HepG2 (cell line): ENCODE data around the gene NRIP2. TPM values are rescaled to one million over a fixed set of nuclear protein-coding genes. Genes with fewer than 3 reads are reported as not detected.
A peak's percentile ranks its signal among the peaks of the same experiment; 100 is the strongest.

Experiments used
- BRCA1 ChIP-seq: sonication (generic); formaldehyde crosslinking; IDR thresholded peaks from 2 replicates; pipeline ENCODE4 v1.4.0; 2020; ENCODE audit warnings: missing genetic modification reagents
- DMAP1 ChIP-seq: IDR thresholded peaks from 2 replicates; pipeline ENCODE4 v1.6.1; 2016
- YEATS2 ChIP-seq: sonication (generic); formaldehyde crosslinking; IDR thresholded peaks from 2 replicates; pipeline ENCODE4 v1.4.0; 2020; ENCODE audit warnings: missing genetic modification reagents, borderline replicate concordance
- ZKSCAN5 ChIP-seq: sonication (generic); formaldehyde crosslinking; IDR thresholded peaks from 2 replicates; pipeline ENCODE4 v1.5.1; 2020; ENCODE audit warnings: mild to moderate bottlenecking, missing genetic modification reagents
- ZNF234 ChIP-seq: sonication (generic); formaldehyde crosslinking; conservative IDR thresholded peaks from 2 replicates; pipeline ENCODE4 v1.5.1; 2020; ENCODE audit warnings: mild to moderate bottlenecking, missing genetic modification reagents
- ZNF33B ChIP-seq: sonication (generic); formaldehyde crosslinking; IDR thresholded peaks from 2 replicates; pipeline ENCODE4 v1.5.1; 2020; ENCODE audit warnings: mild to moderate bottlenecking, missing genetic modification reagents
- ZNF552 ChIP-seq: sonication (generic); formaldehyde crosslinking; IDR thresholded peaks from 2 replicates; pipeline ENCODE4 v1.9.0; 2022; ENCODE audit warnings: missing genetic modification reagents, mild to moderate bottlenecking, borderline replicate concordance
- ZNF713 ChIP-seq: sonication (generic); formaldehyde crosslinking; IDR thresholded peaks from 2 replicates; pipeline ENCODE4 v1.4.0; 2020; ENCODE audit warnings: mild to moderate bottlenecking, missing genetic modification reagents
- ZNF768 ChIP-seq: sonication (generic); formaldehyde crosslinking; IDR thresholded peaks from 2 replicates; pipeline ENCODE4 v1.4.0; 2020; ENCODE audit warnings: missing genetic modification reagents
- ZNF772 ChIP-seq: sonication (generic); formaldehyde crosslinking; IDR thresholded peaks from 2 replicates; pipeline ENCODE4 v1.5.0; 2020; ENCODE audit warnings: mild to moderate bottlenecking, missing genetic modification reagents
- polyA plus RNA-seq, 8 experiments: library from polyadenylated mRNA; depleted of rRNA in 3 of 8; stranded (reverse) in 7 of 8; unstranded in 1 of 8; fragments of >200 nt; fragmentation: Illumina TruSeq in 4 of 8; extraction: Trizol in 4 of 8; gene quantifications; 2 replicates each; pipeline versions ENCODE4 v1.2.1 to v1.2.3, GENCODE V29; 2011 to 2016; ENCODE audit warnings: low read depth in 4 of 8, missing spikeins in 1 of 8, mixed read lengths in 1 of 8; ENCODE audit not compliant: insufficient read depth in 1 of 8
- total RNA-seq, 5 experiments: library from RNA; depleted of rRNA; stranded (reverse); fragments of >200 nt; fragmentation: Illumina TruSeq; extraction: Trizol; gene quantifications; 2 replicates each; pipeline ENCODE4 v1.2.3, GENCODE V29; 2016; ENCODE audit warnings: low read depth in 1 of 5
- TF ChIP-seq, protein P1 (sequence below): sonication (generic); formaldehyde crosslinking; IDR thresholded peaks from 2 replicates; pipeline ENCODE4 v1.9.0; 2021; ENCODE audit warnings: mild to moderate bottlenecking, missing genetic modification reagents
- TF ChIP-seq, protein P2 (sequence below): sonication (generic); formaldehyde crosslinking; IDR thresholded peaks from 2 replicates; pipeline ENCODE4 v1.4.0; 2020; ENCODE audit warnings: missing genetic modification reagents
- TF ChIP-seq, protein P3 (sequence below): IDR thresholded peaks from 2 replicates; pipeline ENCODE4 v1.6.1; 2012; ENCODE audit warnings: inconsistent platforms
- TF ChIP-seq, protein P4 (sequence below): sonication (generic); formaldehyde crosslinking; IDR thresholded peaks from 2 replicates; pipeline ENCODE4 v1.8.0; 2022; ENCODE audit warnings: mild to moderate bottlenecking, missing genetic modification reagents, moderate library complexity
- TF ChIP-seq, protein P5 (sequence below): sonication (generic); formaldehyde crosslinking; IDR thresholded peaks from 2 replicates; pipeline ENCODE4 v1.4.0; 2020; ENCODE audit warnings: missing genetic modification reagents

Gene NRIP2
- total and polyA plus RNA-seq, 2 of the 13 experiments (the other 11 are each of a cell fraction or from before 2014, with no cell fraction given) = not detected

DNA sequence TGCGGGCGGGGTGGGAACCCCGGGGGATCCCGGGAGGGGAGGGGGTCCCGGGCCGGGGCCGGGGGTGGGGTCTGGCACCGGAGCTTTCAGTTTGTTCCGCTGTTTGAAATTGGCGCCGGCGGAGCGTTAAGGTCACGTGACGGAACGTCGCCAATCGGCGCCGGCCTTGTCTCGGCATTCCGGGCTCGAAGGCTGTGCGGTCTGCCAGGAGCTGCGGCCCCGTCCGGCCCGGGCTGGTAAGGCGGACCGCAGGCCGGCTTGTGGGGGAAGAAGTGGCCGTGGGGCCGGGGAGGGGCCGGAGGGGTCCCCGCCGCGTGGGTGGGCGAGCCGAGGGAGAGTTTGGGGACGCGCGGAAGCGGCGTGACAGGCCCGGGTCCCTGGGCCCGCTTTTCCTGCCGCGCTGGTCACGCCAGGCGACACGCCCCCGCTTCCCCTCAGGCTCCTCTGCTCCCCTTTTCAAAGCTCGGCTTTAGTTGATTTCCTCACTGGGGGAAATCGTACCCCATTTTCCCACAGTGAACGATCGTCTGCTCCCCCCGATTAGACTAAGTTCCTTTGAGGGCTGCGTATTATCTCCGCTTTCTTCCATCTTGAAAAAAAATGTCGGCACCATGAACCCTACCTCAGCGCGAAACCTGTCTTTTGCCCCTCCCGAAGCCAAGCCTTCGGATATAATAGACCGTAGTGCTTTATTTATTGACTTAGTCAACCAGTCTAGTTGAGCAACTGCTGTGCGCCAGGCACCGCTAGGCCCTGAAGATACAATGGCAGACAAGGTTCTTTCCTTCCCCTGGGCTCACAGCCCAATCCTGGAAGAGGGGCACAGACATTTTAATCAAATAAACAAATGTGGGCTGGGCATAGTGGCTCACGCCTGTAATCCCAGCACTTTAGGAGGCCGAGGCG, 42.5 kb upstream of the NRIP2 start, which contains the start of the genes FOXM1 and RHNO1 (continued):
- TF ChIP-seq, protein P1, sequence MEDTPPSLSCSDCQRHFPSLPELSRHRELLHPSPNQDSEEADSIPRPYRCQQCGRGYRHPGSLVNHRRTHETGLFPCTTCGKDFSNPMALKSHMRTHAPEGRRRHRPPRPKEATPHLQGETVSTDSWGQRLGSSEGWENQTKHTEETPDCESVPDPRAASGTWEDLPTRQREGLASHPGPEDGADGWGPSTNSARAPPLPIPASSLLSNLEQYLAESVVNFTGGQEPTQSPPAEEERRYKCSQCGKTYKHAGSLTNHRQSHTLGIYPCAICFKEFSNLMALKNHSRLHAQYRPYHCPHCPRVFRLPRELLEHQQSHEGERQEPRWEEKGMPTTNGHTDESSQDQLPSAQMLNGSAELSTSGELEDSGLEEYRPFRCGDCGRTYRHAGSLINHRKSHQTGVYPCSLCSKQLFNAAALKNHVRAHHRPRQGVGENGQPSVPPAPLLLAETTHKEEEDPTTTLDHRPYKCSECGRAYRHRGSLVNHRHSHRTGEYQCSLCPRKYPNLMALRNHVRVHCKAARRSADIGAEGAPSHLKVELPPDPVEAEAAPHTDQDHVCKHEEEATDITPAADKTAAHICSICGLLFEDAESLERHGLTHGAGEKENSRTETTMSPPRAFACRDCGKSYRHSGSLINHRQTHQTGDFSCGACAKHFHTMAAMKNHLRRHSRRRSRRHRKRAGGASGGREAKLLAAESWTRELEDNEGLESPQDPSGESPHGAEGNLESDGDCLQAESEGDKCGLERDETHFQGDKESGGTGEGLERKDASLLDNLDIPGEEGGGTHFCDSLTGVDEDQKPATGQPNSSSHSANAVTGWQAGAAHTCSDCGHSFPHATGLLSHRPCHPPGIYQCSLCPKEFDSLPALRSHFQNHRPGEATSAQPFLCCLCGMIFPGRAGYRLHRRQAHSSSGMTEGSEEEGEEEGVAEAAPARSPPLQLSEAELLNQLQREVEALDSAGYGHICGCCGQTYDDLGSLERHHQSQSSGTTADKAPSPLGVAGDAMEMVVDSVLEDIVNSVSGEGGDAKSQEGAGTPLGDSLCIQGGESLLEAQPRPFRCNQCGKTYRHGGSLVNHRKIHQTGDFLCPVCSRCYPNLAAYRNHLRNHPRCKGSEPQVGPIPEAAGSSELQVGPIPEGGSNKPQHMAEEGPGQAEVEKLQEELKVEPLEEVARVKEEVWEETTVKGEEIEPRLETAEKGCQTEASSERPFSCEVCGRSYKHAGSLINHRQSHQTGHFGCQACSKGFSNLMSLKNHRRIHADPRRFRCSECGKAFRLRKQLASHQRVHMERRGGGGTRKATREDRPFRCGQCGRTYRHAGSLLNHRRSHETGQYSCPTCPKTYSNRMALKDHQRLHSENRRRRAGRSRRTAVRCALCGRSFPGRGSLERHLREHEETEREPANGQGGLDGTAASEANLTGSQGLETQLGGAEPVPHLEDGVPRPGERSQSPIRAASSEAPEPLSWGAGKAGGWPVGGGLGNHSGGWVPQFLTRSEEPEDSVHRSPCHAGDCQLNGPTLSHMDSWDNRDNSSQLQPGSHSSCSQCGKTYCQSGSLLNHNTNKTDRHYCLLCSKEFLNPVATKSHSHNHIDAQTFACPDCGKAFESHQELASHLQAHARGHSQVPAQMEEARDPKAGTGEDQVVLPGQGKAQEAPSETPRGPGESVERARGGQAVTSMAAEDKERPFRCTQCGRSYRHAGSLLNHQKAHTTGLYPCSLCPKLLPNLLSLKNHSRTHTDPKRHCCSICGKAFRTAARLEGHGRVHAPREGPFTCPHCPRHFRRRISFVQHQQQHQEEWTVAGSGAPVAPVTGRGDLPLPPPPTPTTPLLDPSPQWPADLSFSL (CRISPR knock-in tag) = 0 out of 2 replicates have a peak, but pooled peaks have one; percentile 27
- TF ChIP-seq, protein P2, sequence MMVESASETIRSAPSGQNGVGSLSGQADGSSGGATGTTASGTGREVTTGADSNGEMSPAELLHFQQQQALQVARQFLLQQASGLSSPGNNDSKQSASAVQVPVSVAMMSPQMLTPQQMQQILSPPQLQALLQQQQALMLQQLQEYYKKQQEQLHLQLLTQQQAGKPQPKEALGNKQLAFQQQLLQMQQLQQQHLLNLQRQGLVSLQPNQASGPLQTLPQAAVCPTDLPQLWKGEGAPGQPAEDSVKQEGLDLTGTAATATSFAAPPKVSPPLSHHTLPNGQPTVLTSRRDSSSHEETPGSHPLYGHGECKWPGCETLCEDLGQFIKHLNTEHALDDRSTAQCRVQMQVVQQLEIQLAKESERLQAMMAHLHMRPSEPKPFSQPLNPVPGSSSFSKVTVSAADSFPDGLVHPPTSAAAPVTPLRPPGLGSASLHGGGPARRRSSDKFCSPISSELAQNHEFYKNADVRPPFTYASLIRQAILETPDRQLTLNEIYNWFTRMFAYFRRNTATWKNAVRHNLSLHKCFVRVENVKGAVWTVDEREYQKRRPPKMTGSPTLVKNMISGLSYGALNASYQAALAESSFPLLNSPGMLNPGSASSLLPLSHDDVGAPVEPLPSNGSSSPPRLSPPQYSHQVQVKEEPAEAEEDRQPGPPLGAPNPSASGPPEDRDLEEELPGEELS = no peak
- TF ChIP-seq DMAP1 (CRISPR knock-in tag) = peak; percentile 53; the same call in 1 of the 2 replicates
- TF ChIP-seq ZNF768 = peak; percentile 66; the same call in 1 of the 2 replicates
- TF ChIP-seq, protein P3, sequence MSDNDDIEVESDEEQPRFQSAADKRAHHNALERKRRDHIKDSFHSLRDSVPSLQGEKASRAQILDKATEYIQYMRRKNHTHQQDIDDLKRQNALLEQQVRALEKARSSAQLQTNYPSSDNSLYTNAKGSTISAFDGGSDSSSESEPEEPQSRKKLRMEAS = peak; percentile 83
- TF ChIP-seq, protein P4, sequence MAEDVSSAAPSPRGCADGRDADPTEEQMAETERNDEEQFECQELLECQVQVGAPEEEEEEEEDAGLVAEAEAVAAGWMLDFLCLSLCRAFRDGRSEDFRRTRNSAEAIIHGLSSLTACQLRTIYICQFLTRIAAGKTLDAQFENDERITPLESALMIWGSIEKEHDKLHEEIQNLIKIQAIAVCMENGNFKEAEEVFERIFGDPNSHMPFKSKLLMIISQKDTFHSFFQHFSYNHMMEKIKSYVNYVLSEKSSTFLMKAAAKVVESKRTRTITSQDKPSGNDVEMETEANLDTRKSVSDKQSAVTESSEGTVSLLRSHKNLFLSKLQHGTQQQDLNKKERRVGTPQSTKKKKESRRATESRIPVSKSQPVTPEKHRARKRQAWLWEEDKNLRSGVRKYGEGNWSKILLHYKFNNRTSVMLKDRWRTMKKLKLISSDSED = no peak
- no peak; the same call in 1 of the 2 replicates for TF ChIP-seq ZNF33B (CRISPR knock-in tag)
- TF ChIP-seq ZNF772 (CRISPR knock-in tag) = peak; percentile 38
- TF ChIP-seq ZNF552 (CRISPR knock-in tag) = 0 out of 2 replicates have a peak, but pooled peaks have one; percentile 36
- 0 out of 2 replicates have a peak, but pooled peaks have one; percentile 63 for TF ChIP-seq ZNF234 (CRISPR knock-in tag)
- TF ChIP-seq ZKSCAN5 (CRISPR knock-in tag) = no peak
- no peak; the same call in 1 of the 2 replicates for TF ChIP-seq YEATS2
- TF ChIP-seq BRCA1 (CRISPR knock-in tag) = peak; percentile 54; the same call in 1 of the 2 replicates
- TF ChIP-seq, protein P5, sequence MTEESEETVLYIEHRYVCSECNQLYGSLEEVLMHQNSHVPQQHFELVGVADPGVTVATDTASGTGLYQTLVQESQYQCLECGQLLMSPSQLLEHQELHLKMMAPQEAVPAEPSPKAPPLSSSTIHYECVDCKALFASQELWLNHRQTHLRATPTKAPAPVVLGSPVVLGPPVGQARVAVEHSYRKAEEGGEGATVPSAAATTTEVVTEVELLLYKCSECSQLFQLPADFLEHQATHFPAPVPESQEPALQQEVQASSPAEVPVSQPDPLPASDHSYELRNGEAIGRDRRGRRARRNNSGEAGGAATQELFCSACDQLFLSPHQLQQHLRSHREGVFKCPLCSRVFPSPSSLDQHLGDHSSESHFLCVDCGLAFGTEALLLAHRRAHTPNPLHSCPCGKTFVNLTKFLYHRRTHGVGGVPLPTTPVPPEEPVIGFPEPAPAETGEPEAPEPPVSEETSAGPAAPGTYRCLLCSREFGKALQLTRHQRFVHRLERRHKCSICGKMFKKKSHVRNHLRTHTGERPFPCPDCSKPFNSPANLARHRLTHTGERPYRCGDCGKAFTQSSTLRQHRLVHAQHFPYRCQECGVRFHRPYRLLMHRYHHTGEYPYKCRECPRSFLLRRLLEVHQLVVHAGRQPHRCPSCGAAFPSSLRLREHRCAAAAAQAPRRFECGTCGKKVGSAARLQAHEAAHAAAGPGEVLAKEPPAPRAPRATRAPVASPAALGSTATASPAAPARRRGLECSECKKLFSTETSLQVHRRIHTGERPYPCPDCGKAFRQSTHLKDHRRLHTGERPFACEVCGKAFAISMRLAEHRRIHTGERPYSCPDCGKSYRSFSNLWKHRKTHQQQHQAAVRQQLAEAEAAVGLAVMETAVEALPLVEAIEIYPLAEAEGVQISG (CRISPR knock-in tag) = peak; percentile 65; the same call in 1 of the 2 replicates
- TF ChIP-seq ZNF713 = 0 out of 2 replicates have a peak, but pooled peaks have one; percentile 63
